Loucy (cell line): ENCODE results near the gene OPTN.

Experiments used
- EZH2phosphoT487 ChIP-seq: fragments of 200-600 bp; IDR thresholded peaks from 2 replicates; pipeline ENCODE4 v1.6.1; 2018; ENCODE audit warnings: antibody characterized with exemption, mild to moderate bottlenecking, moderate library complexity, borderline replicate concordance
- TF ChIP-seq, protein P1 (sequence below): fragments of 200-600 bp; sonication (generic); conservative IDR thresholded peaks from 2 replicates; pipeline ENCODE4 v1.5.1; 2014; ENCODE audit warnings: mild to moderate bottlenecking, antibody characterized with exemption, low read length

DNA sequence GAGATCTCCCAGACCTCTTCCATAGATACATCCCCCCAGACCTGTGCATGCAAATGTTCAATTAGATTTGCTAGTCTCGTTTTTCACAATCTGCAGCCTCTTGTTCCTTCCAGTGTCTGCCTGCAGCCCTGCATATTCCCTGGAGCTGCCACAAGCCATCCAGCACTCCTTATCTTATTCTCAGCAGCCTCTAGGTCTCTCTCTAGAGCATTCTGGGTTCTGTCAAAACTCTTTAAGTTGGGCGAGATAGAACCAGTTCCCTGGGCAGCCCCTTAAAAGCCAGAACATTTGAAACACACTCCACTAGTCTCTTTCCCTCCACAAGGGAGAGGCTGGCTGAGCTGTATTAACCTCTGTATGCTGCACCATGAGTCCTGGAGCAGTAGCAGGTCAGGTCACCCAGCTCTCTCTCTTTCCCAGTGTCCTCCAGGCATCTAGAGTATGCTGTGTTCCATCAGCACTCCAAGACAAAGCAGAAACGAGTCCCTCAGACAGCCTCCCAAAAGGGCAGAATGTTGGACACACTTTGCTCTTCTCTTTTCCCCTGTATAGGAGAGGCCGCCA, 40.7 kb downstream of the OPTN start:
- TF ChIP-seq, protein P1, sequence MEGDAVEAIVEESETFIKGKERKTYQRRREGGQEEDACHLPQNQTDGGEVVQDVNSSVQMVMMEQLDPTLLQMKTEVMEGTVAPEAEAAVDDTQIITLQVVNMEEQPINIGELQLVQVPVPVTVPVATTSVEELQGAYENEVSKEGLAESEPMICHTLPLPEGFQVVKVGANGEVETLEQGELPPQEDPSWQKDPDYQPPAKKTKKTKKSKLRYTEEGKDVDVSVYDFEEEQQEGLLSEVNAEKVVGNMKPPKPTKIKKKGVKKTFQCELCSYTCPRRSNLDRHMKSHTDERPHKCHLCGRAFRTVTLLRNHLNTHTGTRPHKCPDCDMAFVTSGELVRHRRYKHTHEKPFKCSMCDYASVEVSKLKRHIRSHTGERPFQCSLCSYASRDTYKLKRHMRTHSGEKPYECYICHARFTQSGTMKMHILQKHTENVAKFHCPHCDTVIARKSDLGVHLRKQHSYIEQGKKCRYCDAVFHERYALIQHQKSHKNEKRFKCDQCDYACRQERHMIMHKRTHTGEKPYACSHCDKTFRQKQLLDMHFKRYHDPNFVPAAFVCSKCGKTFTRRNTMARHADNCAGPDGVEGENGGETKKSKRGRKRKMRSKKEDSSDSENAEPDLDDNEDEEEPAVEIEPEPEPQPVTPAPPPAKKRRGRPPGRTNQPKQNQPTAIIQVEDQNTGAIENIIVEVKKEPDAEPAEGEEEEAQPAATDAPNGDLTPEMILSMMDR, result no peak
- TF ChIP-seq EZH2phosphoT487, result no peak
